NCI-H510A treated with DMSO at 0.1 percent for 48 hours (cell line): ENCODE results near the gene EFNA2.
"Not testable (repeated sequence)": the region's sequence is repeated elsewhere in the genome, so short reads cannot be mapped to it uniquely, and the experiment has no call there.

ENCODE experiments used
- DNase-seq: peaks from one replicate; lab custom pipeline; 2025; lab: John Stamatoyannopoulos, UW

The EFNA2 gene

GRCh38 chr19:1285737-1286360 is at the start of gene EFNA2:
Gene EFNA2 (plus strand): TSS chr19:1285873. CDS start chr19:1286169, 296 bp downstream.
- no peak for DNase-seq

GRCh38 chr19:1236576-1236975 is 49.1 kb upstream of the EFNA2 start:
- DNase-seq: no peak

DNA sequence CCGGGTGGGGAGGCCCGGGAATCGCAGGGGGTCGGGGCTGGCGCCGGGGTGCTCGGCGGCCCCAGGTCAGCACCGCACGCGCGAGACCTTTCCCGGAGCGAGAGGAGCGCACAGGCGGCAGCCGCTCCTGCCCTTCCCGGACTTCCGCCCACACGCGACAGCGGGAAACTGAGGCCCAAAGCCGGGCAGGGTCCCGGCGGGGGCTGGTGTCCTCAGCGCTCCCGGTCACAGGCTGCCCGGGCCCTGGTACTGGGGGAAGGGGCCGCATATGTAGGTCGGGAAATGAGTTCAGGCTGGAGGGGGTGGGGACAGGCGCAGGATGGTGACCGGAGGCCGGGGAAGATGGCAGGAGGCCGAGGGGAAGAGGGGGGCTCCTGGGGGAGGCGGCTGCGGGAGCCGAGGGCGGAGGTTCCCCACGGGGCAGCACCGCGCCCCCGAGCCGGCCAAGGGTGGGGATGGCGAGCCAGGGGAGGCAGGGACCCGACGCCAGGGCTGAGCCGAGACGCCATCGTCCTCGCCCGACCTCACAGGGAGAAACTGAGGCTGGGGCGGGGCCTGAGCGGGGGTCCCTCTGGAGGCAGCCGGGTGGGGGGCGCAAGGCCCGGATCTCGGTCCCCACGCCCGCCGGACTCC is 48.5 kb upstream of the EFNA2 start:
- no peak for DNase-seq

- no peak for DNase-seq
Measured at GRCh38 chr19:1237754-1238368, 47.8 kb upstream of the EFNA2 start, which contains the start of gene CBARP. Gene CBARP (minus strand): TSS chr19:1238005. CDS start chr19:1236100, 1,905 bp downstream.

DNA sequence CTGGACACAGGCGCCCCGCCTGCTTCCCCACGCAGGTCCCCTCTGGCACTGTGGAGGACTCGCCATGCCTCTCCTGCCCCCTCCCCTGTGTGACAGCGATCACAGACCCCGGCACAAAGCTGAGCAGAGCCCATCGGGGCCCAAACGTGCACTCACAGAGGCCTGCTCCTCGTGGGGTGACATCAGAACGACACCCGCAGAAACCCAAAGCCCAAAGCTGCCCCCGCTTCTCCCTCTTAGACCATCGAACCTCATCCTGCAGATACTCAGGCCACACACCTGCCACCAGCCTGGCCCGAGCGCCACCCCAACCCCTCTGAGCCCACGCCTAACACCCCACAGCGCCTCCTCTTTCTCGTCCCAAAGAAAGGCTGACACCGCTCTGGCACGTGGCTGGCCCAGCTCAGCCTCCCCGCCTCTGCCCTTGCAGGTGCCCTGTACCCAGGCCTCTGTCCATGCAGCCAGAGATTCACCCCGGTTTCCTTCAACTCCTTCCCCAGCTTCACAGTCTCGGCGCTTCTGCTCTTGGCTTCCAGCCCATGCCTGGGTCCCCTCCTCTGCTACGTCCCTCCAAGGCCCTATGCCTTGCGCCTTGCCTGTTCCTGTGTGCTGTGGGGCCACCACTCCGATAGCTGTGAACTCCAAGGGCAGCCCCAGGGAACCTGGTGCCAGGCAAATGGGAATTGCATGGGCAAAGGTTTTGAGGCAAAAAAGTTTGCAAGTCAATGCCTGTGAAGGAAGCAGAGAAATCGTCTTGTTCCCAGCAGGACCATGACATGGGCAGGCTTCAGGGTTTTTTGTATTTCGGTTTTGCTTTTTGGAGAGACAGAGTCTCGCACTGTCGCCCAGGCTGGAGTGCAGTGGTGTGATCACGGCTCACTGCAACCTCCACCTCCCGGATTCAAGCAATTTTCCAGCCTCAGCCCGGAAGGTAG is 47.0 kb upstream of the EFNA2 start:
- no peak for DNase-seq

GRCh38 chr19:1239420-1239795 is 46.3 kb upstream of the EFNA2 start:
- DNase-seq: no peak

- peak; percentile 47 for DNase-seq
Measured at GRCh38 chr19:1239796-1240737, 45.6 kb upstream of the EFNA2 start.

GRCh38 chr19:1240925-1241324 is 44.7 kb upstream of the EFNA2 start:
- DNase-seq: no peak

DNA sequence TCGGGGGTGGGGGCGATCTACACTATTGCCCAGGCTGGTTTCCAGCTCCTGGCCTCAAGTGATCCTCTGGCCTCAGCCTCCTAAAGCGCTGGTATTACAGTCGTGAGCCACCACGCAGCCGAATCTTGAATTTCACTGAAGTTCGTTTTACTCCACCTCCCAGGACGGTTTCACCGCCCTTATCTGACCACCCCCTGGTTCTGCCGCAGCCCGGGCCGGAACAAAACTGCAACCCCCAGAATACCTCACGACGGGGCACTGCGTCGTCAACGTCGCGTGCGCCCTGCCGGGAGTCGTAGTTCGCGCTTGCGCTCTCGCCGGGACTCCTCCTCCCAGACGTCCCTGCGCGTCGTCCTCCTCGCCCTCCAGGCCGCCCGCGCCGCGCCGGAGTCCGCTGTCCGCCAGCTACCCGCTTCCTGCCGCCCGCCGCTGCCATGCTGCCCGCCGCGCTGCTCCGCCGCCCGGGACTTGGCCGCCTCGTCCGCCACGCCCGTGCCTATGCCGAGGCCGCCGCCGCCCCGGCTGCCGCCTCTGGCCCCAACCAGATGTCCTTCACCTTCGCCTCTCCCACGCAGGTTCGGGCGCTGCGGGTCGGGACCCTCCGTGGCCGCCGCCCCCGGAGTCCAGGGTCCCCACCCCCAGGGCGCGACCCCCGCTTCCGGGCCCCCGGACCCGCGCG is 44.1 kb upstream of the EFNA2 start, which contains the start of gene ATP5F1D:
ATP5F1D (plus strand) TSS at position 335 of the 679 bp plus-strand sequence; CDS start at position 435, 100 bp downstream.
- DNase-seq: peak; percentile 76

DNA sequence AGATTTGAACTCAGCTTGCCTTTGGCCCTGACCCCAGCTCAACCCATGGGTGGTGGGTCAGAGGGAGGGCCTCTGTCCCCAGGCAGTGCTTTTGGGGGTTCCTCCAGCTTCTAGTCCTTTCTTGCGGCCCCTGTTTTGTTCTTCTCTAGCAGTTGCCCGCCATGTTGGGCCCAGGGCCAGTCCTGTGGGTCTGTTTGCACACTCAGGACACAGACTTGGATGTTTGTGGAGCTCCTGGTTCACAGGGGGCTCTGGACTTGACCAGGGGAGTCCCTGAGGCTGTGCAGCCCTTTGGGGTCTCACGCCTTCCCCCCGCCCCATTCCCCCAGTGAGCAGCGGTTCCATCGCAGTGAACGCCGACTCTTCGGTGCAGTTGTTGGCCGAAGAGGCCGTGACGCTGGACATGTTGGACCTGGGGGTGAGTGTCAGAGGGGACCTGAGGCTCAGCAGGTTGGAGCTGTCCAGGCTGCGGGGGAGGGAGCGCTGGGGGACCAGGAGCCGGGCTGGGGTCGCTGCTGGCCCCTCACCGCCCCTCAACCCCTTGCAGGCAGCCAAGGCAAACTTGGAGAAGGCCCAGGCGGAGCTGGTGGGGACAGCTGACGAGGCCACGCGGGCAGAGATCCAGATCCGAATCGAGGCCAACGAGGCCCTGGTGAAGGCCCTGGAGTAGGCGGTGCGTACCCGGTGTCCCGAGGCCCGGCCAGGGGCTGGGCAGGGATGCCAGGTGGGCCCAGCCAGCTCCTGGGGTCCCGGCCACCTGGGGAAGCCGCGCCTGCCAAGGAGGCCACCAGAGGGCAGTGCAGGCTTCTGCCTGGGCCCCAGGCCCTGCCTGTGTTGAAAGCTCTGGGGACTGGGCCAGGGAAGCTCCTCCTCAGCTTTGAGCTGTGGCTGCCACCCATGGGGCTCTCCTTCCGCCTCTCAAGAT is 41.6 kb upstream of the EFNA2 start:
- DNase-seq: peak; percentile 56

DNA sequence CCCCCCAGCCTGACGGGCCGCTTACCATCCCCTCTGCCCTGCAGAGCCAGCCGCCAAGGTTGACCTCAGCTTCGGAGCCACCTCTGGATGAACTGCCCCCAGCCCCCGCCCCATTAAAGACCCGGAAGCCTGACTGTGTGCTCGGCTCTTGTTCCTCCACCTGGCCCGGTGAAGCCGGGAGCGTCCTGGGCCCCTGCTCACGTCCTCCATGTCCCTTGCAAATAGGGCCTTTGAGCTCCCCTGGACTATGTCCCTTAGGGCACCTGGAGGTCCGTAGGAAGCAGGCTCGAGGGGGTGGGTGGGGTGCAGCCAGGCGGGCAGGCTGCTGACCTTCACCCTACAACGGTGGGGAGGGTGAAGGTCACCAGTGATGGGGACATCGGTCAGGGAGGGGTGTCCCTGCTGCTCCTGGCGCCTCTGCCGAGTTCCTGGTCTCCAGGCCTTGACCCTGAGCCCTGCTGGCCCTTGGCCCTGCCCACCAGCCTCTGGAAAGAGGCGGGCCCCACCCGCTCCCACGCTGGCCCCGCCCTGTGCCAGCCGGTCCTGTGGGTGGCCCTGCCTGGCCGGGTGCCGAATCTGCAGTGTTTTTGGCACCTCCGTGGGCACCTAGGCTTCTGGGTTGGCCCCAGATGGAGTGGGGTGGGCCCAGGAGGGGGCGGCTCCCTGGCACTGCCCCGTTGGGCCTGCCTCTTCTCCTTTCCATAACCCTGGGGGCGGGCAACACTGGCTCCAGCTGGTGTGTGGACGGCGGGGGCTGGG is 40.8 kb upstream of the EFNA2 start:
- DNase-seq: no peak

- DNase-seq: no peak
Measured at GRCh38 chr19:1245494-1246264, 40.0 kb upstream of the EFNA2 start.

DNA sequence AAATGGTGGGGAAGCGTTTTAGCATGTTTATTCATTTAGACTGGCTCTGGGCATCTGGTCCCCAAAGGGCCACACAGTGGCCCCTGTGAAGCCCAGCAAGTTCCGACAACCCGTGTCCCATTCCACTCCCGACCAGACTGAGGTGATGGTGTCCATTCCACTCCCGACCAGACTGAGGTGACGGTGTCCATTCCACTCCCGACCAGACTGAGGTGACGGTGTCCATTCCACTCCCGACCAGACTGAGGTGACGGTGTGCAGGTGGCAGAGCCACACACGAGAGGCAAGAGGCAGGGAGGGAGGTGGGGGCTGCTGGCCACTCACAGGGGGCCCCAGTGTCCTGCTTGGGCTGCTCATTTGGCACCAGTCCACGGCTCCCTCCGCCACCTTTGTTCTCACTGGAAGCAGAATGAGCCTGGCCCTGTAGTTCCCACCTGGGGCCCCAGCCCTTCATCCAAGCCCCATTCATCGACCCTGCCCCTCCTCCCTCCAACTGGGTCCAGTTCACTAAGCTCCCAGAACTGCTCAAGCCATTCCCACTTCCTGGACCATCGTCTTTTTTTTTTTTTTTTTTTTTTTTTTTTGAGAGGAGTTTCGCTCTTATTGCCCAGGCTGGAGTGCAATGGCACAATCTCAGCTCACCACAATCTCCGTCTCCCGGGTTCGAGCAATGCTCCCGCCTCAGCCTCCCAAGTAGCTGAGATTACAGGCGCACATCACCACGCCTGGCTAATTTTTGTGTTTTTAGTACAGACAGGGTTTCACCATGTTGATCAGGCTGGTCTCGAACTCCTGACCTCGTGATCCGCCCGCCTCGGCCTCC is 39.2 kb upstream of the EFNA2 start:
- DNase-seq: not testable (repeated sequence)

DNA sequence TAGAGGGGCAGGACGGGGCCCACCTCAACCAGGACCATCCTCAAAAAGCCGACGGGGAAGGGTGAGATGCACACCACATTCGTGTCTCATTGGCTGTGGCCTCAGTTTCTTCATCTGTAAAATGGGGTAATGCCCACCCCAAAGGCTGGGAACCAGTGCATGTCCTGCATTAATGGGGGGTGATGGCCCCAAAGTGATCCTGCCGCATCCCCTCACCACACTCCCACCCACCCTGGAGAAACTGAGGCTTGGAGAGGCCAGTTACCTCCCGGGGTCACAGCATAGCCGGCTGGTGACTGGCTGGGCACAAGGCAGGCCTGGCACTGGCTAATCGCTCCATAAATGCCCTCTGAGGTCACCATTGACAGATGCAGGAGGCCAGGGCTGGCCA is 37.9 kb upstream of the EFNA2 start:
- DNase-seq: no peak

- peak; percentile 54 for DNase-seq
Measured at GRCh38 chr19:1248139-1248785, 37.4 kb upstream of the EFNA2 start, which contains the start of gene MIDN. Gene MIDN (plus strand): TSS chr19:1248583. CDS start chr19:1250297, 1,714 bp downstream.

GRCh38 chr19:1248786-1249297 is 36.8 kb upstream of the EFNA2 start:
- DNase-seq: peak; percentile 54
